ENCODE results near the gene ANTXRL. TPM values are rescaled to one million over a fixed set of nuclear protein-coding genes. Genes with fewer than 3 reads are reported as not detected.
"Not testable (repeated sequence)": the region's sequence is repeated elsewhere in the genome, so short reads cannot be mapped to it uniquely, and the experiment has no call there.

ANTXRL gene
- polyA plus RNA-seq, 4 donors: not detected

DNA sequence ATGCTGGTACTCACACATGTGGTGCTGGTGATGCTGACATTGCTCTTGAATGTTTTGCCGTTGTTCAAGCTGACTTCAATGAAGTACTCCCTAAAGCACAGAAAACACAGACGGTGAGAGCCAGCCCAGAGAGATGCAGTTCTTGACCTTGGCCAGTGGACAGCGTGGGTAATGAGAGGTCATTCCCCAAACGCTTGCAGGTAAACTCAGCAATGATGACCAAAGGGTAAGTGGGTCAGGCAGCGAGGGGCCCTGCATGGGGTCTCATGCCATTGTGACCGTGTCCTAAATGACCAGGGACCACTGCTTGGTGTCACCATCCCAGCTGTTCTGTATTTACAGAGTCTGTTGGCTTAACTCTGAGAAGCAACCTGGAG lies 32.8 kb upstream of the ANTXRL start:
- no peak for DNase-seq (ENCODE audit: low read depth in 4 of 4, low spot score in 3 of 4)

DNA sequence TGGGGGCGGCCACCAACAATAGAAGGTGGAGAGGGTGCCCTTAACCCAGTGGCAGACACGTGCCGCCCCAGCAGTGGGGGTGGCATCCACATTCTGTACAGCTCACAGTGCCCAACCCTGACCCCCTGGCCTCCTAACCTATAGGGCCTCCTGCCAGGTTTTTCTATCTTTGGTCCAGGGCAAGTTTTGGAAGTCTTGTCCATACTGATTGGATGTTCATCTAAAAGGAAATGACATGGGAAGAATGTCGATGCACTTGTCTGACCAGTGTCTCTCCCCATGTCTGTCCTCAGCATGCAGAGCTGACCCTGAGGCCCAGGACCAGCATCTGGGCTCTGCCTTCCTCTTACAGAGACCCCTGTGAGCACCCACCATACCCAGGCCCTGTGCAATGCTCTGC lies 32.3 kb upstream of the ANTXRL start:
- DNase-seq (ENCODE audit: low read depth in 4 of 4, low spot score in 3 of 4): no peak

DNA sequence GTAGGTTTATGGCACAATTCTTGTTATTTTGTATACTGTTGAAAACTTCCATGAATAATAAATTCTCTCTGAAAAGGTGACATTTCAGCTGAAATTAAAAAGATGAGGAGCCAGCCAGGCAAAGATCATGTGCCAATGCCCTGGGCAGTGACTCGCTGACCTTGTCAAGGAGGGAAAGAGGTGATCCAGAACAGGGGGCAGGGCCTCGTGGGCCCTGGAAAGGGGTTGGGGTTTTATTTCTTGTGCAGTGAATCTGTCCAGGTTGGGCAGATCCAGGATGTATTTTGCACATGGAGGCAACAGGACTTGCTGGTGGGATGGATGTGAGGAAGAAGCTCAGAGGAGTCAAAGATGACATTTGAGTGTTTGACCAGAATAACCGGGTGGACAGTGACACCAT lies 31.6 kb upstream of the ANTXRL start:
- DNase-seq (ENCODE audit: low read depth in 4 of 4, low spot score in 3 of 4): not testable (repeated sequence)

- DNase-seq (ENCODE audit: low read depth in 4 of 4, low spot score in 3 of 4): no peak
Observed at GRCh38 chr10:46255801-46256747, 30.7 kb upstream of the ANTXRL start.

GRCh38 chr10:46257099-46257498 lies 29.7 kb upstream of the ANTXRL start:
- no peak for DNase-seq (ENCODE audit: low read depth in 4 of 4, low spot score in 3 of 4)

DNA sequence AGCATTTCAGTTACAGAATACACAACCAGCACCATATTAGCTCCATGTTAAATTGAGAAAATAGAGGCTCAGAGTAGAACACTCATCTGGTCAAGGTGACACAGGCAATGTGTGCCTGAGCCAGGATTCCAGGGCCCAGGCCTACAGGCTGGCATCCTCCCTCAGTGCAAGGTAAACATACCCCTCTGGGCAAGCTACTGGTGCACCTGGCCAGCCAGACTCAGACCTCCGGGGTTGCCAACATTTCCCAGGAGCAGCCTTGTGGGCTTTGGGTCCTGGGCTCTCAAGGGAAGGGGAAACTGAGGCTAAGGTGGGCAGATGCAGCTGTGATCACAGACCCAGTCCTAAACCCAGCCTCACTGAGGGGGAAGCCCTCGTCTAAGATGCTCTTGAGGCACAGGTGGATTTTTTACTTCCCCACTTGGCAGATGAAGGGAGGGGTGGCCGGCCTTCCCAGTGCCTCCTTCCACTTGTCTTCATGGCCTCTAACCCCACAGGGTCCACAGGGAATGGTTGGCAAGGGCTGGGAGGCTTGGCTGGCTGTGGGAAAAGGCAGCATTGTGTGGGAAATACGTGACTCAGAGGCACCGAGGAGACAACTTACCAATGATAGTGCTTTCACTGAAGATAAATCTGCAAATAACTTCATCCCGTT lies 23.8 kb upstream of the ANTXRL start:
- not testable (repeated sequence) for DNase-seq (ENCODE audit: low read depth in 4 of 4, low spot score in 3 of 4)

DNA sequence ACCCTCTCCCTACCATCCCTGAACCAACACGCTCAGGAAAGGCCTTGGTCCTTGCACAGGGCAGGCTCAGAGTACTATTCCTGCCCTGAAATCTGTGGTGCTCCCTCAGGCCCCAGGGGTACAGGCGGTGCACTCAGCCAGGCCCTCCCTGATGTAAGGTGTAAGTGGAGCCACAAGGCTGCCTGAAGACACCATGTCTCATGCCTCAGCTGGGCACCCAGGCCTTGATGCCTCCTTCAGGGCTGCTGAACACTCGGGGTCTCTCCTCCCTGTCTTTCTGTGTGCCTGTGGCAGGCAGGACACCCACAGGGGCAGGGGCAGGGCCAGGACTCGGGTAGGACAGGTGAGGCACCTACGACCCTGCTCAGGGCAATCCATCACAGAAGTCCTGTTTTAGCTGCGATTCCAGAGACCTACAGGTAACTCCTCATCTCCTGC lies 22.9 kb upstream of the ANTXRL start:
- DNase-seq (ENCODE audit: low read depth in 4 of 4, low spot score in 3 of 4): no peak

GRCh38 chr10:46264336-46264735 lies 22.5 kb upstream of the ANTXRL start:
- DNase-seq (ENCODE audit: low read depth in 4 of 4, low spot score in 3 of 4): no peak

DNA sequence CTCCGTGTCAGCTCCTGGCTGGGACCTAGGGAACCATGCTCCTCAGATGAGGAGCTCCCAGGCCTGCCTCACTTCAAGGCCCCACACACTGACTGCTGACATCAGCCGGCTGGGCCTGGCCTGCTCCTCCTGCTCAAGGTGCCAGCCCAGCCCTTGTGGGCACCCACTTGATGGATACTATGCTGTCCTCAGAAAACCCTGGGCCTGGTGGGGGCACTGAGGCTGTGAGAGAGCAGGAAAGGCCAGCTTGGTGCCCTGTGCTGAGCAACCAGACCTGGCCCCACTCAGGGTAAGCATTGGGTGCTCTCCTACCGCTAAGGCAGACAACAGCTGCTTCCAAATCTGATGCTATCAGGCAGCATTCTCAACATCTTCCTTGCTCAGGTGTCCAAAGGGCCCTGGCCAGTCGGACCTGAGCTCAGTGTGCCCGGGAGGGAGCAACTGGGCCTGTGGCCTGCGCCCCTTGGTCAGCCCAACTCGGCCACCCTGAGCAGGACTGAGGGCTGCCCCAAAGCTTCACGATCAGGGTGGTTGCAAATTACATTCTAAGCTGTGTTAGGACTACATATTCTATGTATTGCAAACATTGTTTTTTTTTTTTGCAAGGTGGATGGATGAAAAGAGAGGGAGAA lies 21.9 kb upstream of the ANTXRL start:
- no peak for DNase-seq (ENCODE audit: low read depth in 4 of 4, low spot score in 3 of 4)

- DNase-seq (ENCODE audit: low read depth in 4 of 4, low spot score in 3 of 4): not testable (repeated sequence)
Observed at GRCh38 chr10:46265566-46266305, 21.1 kb upstream of the ANTXRL start.

- DNase-seq (ENCODE audit: low read depth in 4 of 4, low spot score in 3 of 4): no peak
Observed at GRCh38 chr10:46266306-46266985, 20.4 kb upstream of the ANTXRL start.

- no peak for DNase-seq (ENCODE audit: low read depth in 4 of 4, low spot score in 3 of 4)
Observed at GRCh38 chr10:46267132-46267985, 19.4 kb upstream of the ANTXRL start.

DNA sequence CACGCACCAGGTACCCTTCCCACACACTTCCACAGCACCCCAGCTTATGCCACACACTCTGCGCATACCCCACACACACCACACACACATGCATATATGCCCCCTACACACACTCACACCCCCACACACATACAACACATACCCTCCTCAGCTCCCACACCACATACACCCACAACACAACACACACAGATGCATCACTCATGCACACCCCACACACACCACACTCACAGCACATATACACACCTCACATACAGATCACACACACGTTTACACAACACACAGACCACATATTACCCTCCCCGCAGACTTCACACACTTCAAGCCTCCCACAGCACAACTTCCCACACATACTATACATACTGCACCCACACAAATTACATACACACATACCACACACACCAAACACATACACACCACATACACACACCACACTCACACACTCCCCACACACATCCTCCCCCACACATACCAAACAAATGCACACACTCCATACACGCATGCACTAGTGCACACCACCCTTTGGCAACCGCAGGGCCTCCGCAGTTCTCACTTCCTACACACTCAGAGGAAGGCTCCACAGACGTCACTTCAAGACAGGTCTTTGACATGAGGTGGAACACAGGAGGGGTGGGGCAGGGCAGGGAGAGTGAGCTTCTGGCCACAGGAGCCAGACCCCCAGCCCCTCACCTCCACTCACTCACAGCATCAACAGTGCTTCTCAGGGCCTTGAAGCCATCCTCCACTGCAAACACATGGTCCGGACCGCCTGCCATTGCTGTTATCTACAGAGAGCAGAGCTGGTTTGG lies 18.5 kb upstream of the ANTXRL start:
- DNase-seq (ENCODE audit: low read depth in 4 of 4, low spot score in 3 of 4): no peak

GRCh38 chr10:46269554-46270053 lies 17.2 kb upstream of the ANTXRL start:
- not testable (repeated sequence) for DNase-seq (ENCODE audit: low read depth in 4 of 4, low spot score in 3 of 4)

- DNase-seq (ENCODE audit: low read depth in 4 of 4, low spot score in 3 of 4): no peak
Observed at GRCh38 chr10:46270086-46270811, 16.5 kb upstream of the ANTXRL start.

DNA sequence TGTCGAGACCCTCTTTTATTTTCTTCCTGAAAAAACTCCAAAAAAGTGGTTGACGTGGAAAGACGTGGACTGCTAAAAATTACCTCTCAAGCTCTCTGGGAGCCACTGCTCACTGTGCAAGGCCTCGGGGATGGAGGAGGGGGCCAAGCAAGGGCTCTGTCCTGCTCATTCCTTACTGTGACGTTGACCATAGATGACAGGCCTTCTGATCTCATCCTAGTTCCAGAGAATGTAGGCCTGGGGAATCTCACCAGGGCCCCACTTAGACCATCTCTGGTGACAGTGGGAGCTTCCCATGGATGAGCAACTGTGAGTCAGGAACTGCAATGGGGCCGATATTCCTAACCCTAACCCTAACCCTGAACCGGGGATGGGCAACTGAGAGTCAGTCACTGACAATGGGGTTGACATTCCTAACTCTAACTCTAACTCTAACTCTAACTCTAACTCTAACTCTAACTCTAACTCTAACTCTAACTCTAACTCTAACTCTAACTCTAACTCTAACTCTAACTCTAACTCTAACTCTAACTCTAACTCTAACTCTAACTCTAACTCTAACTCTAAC lies 15.8 kb upstream of the ANTXRL start:
- not testable (repeated sequence) for DNase-seq (ENCODE audit: low read depth in 4 of 4, low spot score in 3 of 4)

Measured in left renal pelvis (tissue), 4 donors.